ENCODE results near the gene NT5C.

The NT5C gene

GRCh38 chr17:75088465-75089417, 42.8 kb downstream of the NT5C start:
- H3K4me3 ChIP-seq (ENCODE audit: low read length), result no peak overlapping the region
- no peak overlapping the region for H2AFZ ChIP-seq (ENCODE audit: low read depth, low read length)
- H3K4me1 ChIP-seq (ENCODE audit: insufficient read depth, low read length), result peaks cover 23% of the 10 kb centered on the region
- no peaks in the 10 kb centered on the region for H3K9me3 ChIP-seq (ENCODE audit: low read length)
- H3K27me3 ChIP-seq (ENCODE audit: insufficient read depth, low read length), result no peaks in the 10 kb centered on the region
- H3K36me3 ChIP-seq (ENCODE audit: insufficient read depth, low read length), result no peaks in the 10 kb centered on the region

GRCh38 chr17:75087558-75088453, 43.7 kb downstream of the NT5C start, which contains the start of gene SLC16A5:
Gene SLC16A5 (plus strand): TSS chr17:75087954. CDS start chr17:75093637, 5,683 bp downstream.
- H3K27me3 ChIP-seq (ENCODE audit: insufficient read depth, low read length), result no peaks in the 10 kb centered on the region
- peaks cover 18% of the 10 kb centered on the region for H3K4me1 ChIP-seq (ENCODE audit: insufficient read depth, low read length)
- no peak within 1 kb of the TSS for H3K4me3 ChIP-seq (ENCODE audit: low read length)
- no peaks in the 10 kb centered on the region for H3K9me3 ChIP-seq (ENCODE audit: low read length)
- H2AFZ ChIP-seq (ENCODE audit: low read depth, low read length), result no peak within 1 kb of the TSS
- no peaks in the 10 kb centered on the region for H3K36me3 ChIP-seq (ENCODE audit: insufficient read depth, low read length)

- Histone ChIP-seq H2AFZ (ENCODE audit: low read depth, low read length) (no peak overlapping the region), H3K9me3 (ENCODE audit: low read length) (no peaks in the 10 kb centered on the region), H3K36me3 (ENCODE audit: insufficient read depth, low read length) (no peaks in the 10 kb centered on the region), H3K27me3 (ENCODE audit: insufficient read depth, low read length) (no peaks in the 10 kb centered on the region), H3K4me3 (ENCODE audit: low read length) (no peak overlapping the region), H3K4me1 (ENCODE audit: insufficient read depth, low read length) (peaks cover 17% of the 10 kb centered on the region)
Measured at GRCh38 chr17:75087182-75087557, 44.4 kb downstream of the NT5C start.

GRCh38 chr17:75086496-75087181, 44.9 kb downstream of the NT5C start:
- H3K4me1 ChIP-seq (ENCODE audit: insufficient read depth, low read length), result peaks cover 15% of the 10 kb centered on the region
- H3K36me3 ChIP-seq (ENCODE audit: insufficient read depth, low read length), result no peaks in the 10 kb centered on the region
- no peak overlapping the region for H3K4me3 ChIP-seq (ENCODE audit: low read length)
- no peaks in the 10 kb centered on the region for H3K9me3 ChIP-seq (ENCODE audit: low read length)
- H3K27me3 ChIP-seq (ENCODE audit: insufficient read depth, low read length), result no peaks in the 10 kb centered on the region
- H2AFZ ChIP-seq (ENCODE audit: low read depth, low read length), result no peak overlapping the region

GRCh38 chr17:75084039-75084660, 47.4 kb downstream of the NT5C start:
- Histone ChIP-seq H3K4me3 (ENCODE audit: low read length) (no peak overlapping the region), H3K36me3 (ENCODE audit: insufficient read depth, low read length) (no peaks in the 10 kb centered on the region)

GRCh38 chr17:75082683-75083082, 48.9 kb downstream of the NT5C start:
- Histone ChIP-seq H3K4me3 (ENCODE audit: low read length) (no peak overlapping the region), H2AFZ (ENCODE audit: low read depth, low read length) (no peak overlapping the region), H3K27me3 (ENCODE audit: insufficient read depth, low read length) (no peaks in the 10 kb centered on the region), H3K4me1 (ENCODE audit: insufficient read depth, low read length) (no peaks in the 10 kb centered on the region), H3K9me3 (ENCODE audit: low read length) (no peaks in the 10 kb centered on the region), H3K36me3 (ENCODE audit: insufficient read depth, low read length) (no peaks in the 10 kb centered on the region)

More at GRCh38 chr17:75084039-75084660, 47.4 kb downstream of the NT5C start:
- H3K9me3 ChIP-seq (ENCODE audit: low read length), result no peaks in the 10 kb centered on the region
- H3K4me1 ChIP-seq (ENCODE audit: insufficient read depth, low read length), result peaks cover 7% of the 10 kb centered on the region
- H2AFZ ChIP-seq (ENCODE audit: low read depth, low read length), result no peak overlapping the region
- no peaks in the 10 kb centered on the region for H3K27me3 ChIP-seq (ENCODE audit: insufficient read depth, low read length)

GRCh38 chr17:75081611-75082540, 49.7 kb downstream of the NT5C start:
- no peaks in the 10 kb centered on the region for H3K27me3 ChIP-seq (ENCODE audit: insufficient read depth, low read length)
- H3K36me3 ChIP-seq (ENCODE audit: insufficient read depth, low read length), result no peaks in the 10 kb centered on the region
- no peak overlapping the region for H2AFZ ChIP-seq (ENCODE audit: low read depth, low read length)
- H3K4me3 ChIP-seq (ENCODE audit: low read length), result no peak overlapping the region
- H3K9me3 ChIP-seq (ENCODE audit: low read length), result no peaks in the 10 kb centered on the region
- H3K4me1 ChIP-seq (ENCODE audit: insufficient read depth, low read length), result no peaks in the 10 kb centered on the region
